GM12874 (cell line): ENCODE results near the gene CAMK2A.

Source experiments
- CTCF ChIP-seq: IDR thresholded peaks from 2 replicates; pipeline ENCODE4 v1.5.1; 2011; ENCODE audit warnings: low read depth, mild to moderate bottlenecking, control low read depth, low read length, moderate library complexity; ENCODE audit not compliant: insufficient read depth

CAMK2A gene

GRCh38 chr5:150182774-150183173 lies 106.8 kb downstream of the CAMK2A start:
- no peak for TF ChIP-seq CTCF

DNA sequence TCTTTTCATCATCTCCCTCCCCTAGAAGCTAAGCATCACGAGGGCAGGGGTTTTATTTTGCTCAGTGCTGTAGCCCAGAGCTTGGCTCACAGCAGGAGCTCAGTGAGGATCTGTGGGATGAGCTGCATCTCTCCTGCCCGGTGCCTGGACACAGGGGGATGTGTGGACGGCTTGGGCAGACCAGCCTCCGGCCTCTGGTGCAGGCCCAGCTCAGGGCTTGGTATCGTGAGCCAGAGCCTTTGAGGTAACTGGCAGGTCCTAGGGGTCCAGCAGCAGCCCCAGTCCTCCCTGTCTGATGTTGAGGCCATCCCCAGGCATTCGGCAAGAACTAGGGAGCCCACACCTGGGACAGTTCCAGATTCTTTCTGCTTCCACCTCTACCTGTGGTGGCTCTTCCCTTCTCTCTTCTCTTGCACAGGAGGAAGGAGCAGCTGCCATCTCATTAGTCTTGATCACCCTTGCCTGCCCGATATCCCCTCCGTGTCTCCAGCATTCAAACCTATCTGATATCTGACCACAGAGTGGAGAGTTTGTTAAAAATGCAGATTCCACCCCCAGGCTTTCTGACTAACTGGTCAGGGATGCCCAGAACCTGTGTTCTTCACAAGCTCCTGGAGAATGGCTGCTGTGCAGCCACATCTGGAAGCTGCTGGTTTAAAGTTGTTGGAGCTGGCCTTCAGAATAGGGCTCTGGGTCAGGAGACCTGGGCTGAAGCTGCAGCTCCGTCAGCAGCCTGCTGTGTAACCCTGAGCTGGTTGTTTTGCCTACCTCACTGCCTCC lies 107.6 kb downstream of the CAMK2A start:
- TF ChIP-seq CTCF: no peak

DNA sequence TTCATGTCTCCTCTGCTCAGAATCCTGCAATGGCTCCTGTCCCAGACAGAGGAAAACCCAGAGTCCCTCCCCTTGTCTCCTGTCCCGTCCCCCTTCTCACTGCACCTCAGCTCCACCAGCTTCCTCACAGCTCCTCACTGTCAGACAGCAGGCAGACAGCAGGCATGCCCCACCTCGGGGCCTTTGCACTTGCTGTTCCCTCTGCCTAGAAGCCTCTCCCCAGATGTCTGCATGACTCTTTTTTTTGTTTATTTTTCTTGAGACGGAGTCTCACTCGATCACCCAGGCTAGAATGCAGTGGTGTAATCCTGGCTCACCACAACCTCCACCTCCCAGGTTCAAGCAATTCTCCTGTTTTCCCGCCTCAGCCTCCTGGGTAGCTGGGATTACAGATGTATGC lies 108.5 kb downstream of the CAMK2A start:
- TF ChIP-seq CTCF: no peak

- no peak for TF ChIP-seq CTCF
Measured at GRCh38 chr5:150180241-150181026, 109.1 kb downstream of the CAMK2A start.

GRCh38 chr5:150179019-150179620 lies 110.5 kb downstream of the CAMK2A start:
- TF ChIP-seq CTCF: no peak

DNA sequence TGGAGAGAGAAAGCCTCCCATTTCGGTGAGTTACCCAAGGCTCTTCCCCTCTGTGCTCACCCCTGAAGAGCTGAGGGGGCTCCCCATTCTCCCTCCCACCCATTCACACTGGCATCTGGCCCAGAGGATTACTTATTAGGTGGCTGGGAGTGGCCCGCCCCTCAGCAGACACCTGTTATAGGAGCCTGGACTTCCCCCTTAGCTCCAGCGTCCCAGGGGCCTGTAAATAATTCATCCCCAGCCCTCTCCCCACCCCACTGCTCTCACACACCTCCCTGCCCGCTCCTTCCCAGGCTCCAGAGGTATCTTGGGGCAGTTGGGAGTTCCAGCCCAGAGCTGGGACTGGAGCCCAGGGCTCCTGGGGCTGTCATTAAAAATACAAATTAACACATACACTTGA lies 111.3 kb downstream of the CAMK2A start:
- TF ChIP-seq CTCF: no peak

- no peak for TF ChIP-seq CTCF
Measured at GRCh38 chr5:150177721-150178120, 111.9 kb downstream of the CAMK2A start.
